HCT116 (cell line): ENCODE measurements around the gene TLL2. TPM values are rescaled to one million over a fixed set of nuclear protein-coding genes. Genes with fewer than 3 reads are reported as not detected.
A peak's percentile ranks its signal among the peaks of the same experiment; 100 is the strongest.

Experiments
- ATAC-seq: fragments of 200-7000 bp; cut with Tn5 transposase; 2 replicates; pipeline ENCODE4 v1.9.1; 2020; ENCODE audit warnings: mild to moderate bottlenecking, moderate library complexity
- BruUV-seq: library from RNA; stranded (reverse); fragments of 400-500 nt; replicated peaks from 2 replicates; lab custom pipeline; 2021; lab: Mats Ljungman, UMichigan
- CTCF ChIA-PET: fragments of 300-600 bp; sonication (Branson Sonifier 250); formaldehyde crosslinking; loops from one replicate; lab custom pipeline; 2021; ENCODE audit warnings: antibody characterized with exemption; lab: Charles Lee
- POLR2A ChIA-PET: fragments of 300-600, 350-600 bp; sonication (Branson Sonifier 250); formaldehyde crosslinking; loops from one replicate; lab custom pipeline; 2021; ENCODE audit warnings: antibody characterized with exemption; lab: Charles Lee
- RAD21 ChIA-PET, 2 experiments: fragments of 300-600 bp; sonication (Branson Sonifier 250); formaldehyde crosslinking; loops; one replicate each; lab custom pipeline; 2023; ENCODE audit warnings: low total read pairs in 2 of 2; ENCODE audit not compliant: uncharacterized antibody in 2 of 2, unreplicated experiment in 2 of 2, low non-redundant PET in 1 of 2; lab: Charles Lee
- DNase-seq: peaks from one replicate; pipeline ENCODE4 v3.0.0-alpha.2; 2010; ENCODE audit warnings: low read depth, low spot score
- H2AFZ ChIP-seq: fragments of 200-600 bp; shearing (Covaris generic), sonication (generic); 2 replicates; pipeline ENCODE4 v1.6.1; 2017; ENCODE audit warnings: low read depth, mixed run types, mixed read lengths, antibody characterized with exemption, low read length; ENCODE audit not compliant: poor library complexity, severe bottlenecking
- H3K27ac ChIP-seq: 2 replicates; pipeline ENCODE4 v1.5.1; 2012; ENCODE audit warnings: low read depth, low read length
- H3K27me3 ChIP-seq: fragments of 200-600 bp; sonication (generic); 2 replicates; pipeline ENCODE4 v1.6.1; 2016; ENCODE audit warnings: mixed run types, low read length, mixed read lengths; ENCODE audit not compliant: insufficient read depth
- H3K36me3 ChIP-seq, 2 experiments: fragments of 200-500 bp in 1 of 2; fragments of 200-600 bp in 1 of 2; sonication (Bioruptor generic) in 1 of 2; sonication (generic) in 1 of 2; 2 replicates each; pipeline versions ENCODE4 v1.5.1 to v1.6.1; 2014 to 2016; ENCODE audit warnings: low read length in 2 of 2, inconsistent platforms in 1 of 2, mixed read lengths in 1 of 2, mixed run types in 1 of 2; ENCODE audit not compliant: insufficient read depth in 2 of 2, control insufficient read depth in 1 of 2
- H3K4me1 ChIP-seq, 2 experiments: fragments of 200-600 bp in 1 of 2; sonication (generic) in 1 of 2; 2 replicates each; pipeline versions ENCODE4 v1.5.1 to v1.6.1; 2012 to 2017; ENCODE audit warnings: low read length in 2 of 2, inconsistent platforms in 1 of 2, mild to moderate bottlenecking in 1 of 2, mixed read lengths in 1 of 2, mixed run types in 1 of 2, moderate library complexity in 1 of 2; ENCODE audit not compliant: insufficient read depth in 2 of 2, control insufficient read depth in 1 of 2
- H3K4me2 ChIP-seq: fragments of 200-600 bp; sonication (generic); 2 replicates; pipeline ENCODE4 v1.6.1; 2017; ENCODE audit warnings: mixed run types, low read length, mixed read lengths
- H3K4me3 ChIP-seq, 2 experiments: fragments of 200-600 bp in 1 of 2; sonication (generic) in 1 of 2; replicated peaks in 1 of 2; 2 replicates each; pipeline ENCODE4 v1.5.1; 2011 to 2016; ENCODE audit warnings: low read length in 2 of 2, control low read depth in 1 of 2, low read depth in 1 of 2, mild to moderate bottlenecking in 1 of 2, mixed read lengths in 1 of 2, mixed run types in 1 of 2
- H3K79me2 ChIP-seq: fragments of 200-600 bp; sonication (generic); 2 replicates; pipeline ENCODE4 v1.6.1; 2017; ENCODE audit warnings: mild to moderate bottlenecking, mixed run types, low read length, moderate library complexity, mixed read lengths; ENCODE audit not compliant: insufficient read depth
- H3K9ac ChIP-seq: fragments of 200-600 bp; sonication (generic); 2 replicates; pipeline ENCODE4 v1.6.1; 2016; ENCODE audit warnings: low read length, mixed read lengths
- H3K9me2 ChIP-seq: fragments of 200-600 bp; sonication (generic), shearing (Covaris generic); 2 replicates; pipeline ENCODE4 v1.6.1; 2017; ENCODE audit warnings: mixed run types, mild to moderate bottlenecking, moderate library complexity; ENCODE audit not compliant: insufficient read depth
- H3K9me3 ChIP-seq, 2 experiments: fragments of 200-500 bp in 1 of 2; fragments of 200-600 bp in 1 of 2; sonication (Bioruptor generic) in 1 of 2; sonication (generic) in 1 of 2; 2 replicates each; pipeline ENCODE4 v1.6.1; 2014 to 2017; ENCODE audit warnings: low read length in 2 of 2, mixed read lengths in 2 of 2, inconsistent platforms in 1 of 2, low read depth in 1 of 2, mild to moderate bottlenecking in 1 of 2, mixed run types in 1 of 2, moderate library complexity in 1 of 2; ENCODE audit not compliant: control insufficient read depth in 1 of 2, insufficient read depth in 1 of 2
- H4K20me1 ChIP-seq: fragments of 200-600 bp; sonication (generic), shearing (Covaris generic); 2 replicates; pipeline ENCODE4 v1.6.1; 2017; ENCODE audit warnings: mixed run types, mild to moderate bottlenecking, moderate library complexity; ENCODE audit not compliant: insufficient read depth
- EZH2phosphoT487 ChIP-seq: fragments of 200-600 bp; IDR thresholded peaks from 2 replicates; pipeline ENCODE4 v1.6.1; 2018; ENCODE audit warnings: antibody characterized with exemption, borderline replicate concordance
- JUND ChIP-seq: IDR thresholded peaks from 2 replicates; pipeline ENCODE4 v1.6.1; 2012
- REST ChIP-seq: IDR thresholded peaks from 2 replicates; pipeline ENCODE4 v1.6.1; 2012; ENCODE audit warnings: low read depth
- SIN3A ChIP-seq: IDR thresholded peaks from 2 replicates; pipeline ENCODE4 v1.6.1; 2012; ENCODE audit warnings: low read depth
- SRF ChIP-seq: IDR thresholded peaks from 2 replicates; pipeline ENCODE4 v1.6.1; 2012; ENCODE audit warnings: low read depth
- YY1 ChIP-seq: IDR thresholded peaks from 2 replicates; pipeline ENCODE4 v1.6.1; 2011; ENCODE audit warnings: low read length, low read depth, moderate library complexity, mild to moderate bottlenecking; ENCODE audit not compliant: insufficient replicate concordance; ENCODE audit errors: extremely low read depth
- ZBTB33 ChIP-seq: IDR thresholded peaks from 2 replicates; pipeline ENCODE4 v1.6.1; 2011; ENCODE audit warnings: mild to moderate bottlenecking, low read length, moderate library complexity; ENCODE audit not compliant: insufficient replicate concordance; ENCODE audit errors: extremely low read depth
- ZFX ChIP-seq: fragments of 450-650 bp; IDR thresholded peaks from 2 replicates; pipeline ENCODE4 v1.6.1; 2017
- intact Hi-C: fragments of 100-400 bp; cut with micrococcal nuclease; formaldehyde crosslinking; loops from 2 replicates; pipeline ENCODE4 v1.10.0; 2022
- total RNA-seq: library from RNA; stranded (reverse); gene quantifications from one replicate; pipeline ENCODE4 v1.2.1, GENCODE V29; 2021; ENCODE audit not compliant: unreplicated experiment

TLL2 gene
- total RNA-seq, 1 experiment from 2014 or later: 1.3 TPM

GRCh38 chr10:96377816-96378294 lies 135.9 kb downstream of the TLL2 start:
- ChIA-PET RAD21 (no interaction called here), POLR2A (no interaction called here), CTCF (no interaction called here)
- no peak for TF ChIP-seq ZBTB33
- TF ChIP-seq JUND: no peak
- H3K79me2 ChIP-seq: no peaks in the 10 kb centered on the region
- H3K4me2 ChIP-seq: no peak overlapping the region
- BruUV-seq: no TSS peak
- H3K4me1 ChIP-seq: peaks cover 0 to 23% of the 10 kb centered on the region in 2 experiments; a peak in 3 of 4 replicates
- ATAC-seq: peak; percentile 14; the same call in 1 of the 2 replicates
- no peaks in the 10 kb centered on the region for H3K9me2 ChIP-seq
- H3K27ac ChIP-seq: no peak overlapping the region
- no peaks in the 10 kb centered on the region for H3K9me3 ChIP-seq
- H3K27me3 ChIP-seq: no peaks in the 10 kb centered on the region
- H3K36me3 ChIP-seq: no peaks in the 10 kb centered on the region
- H3K9ac ChIP-seq: no peak overlapping the region
- no peaks in the 10 kb centered on the region for H4K20me1 ChIP-seq
- no peak for DNase-seq
- H2AFZ ChIP-seq: no peak overlapping the region
- H3K4me3 ChIP-seq: no peak overlapping the region
- intact Hi-C loops: loop anchor here (5.0 to 10.0 kb wide), 2 partner anchors 267 to 454 kb away; partner anchors contain the start of gene LCOR

- ChIA-PET RAD21 (no interaction called here), POLR2A (no interaction called here), CTCF (interaction anchor here (2.0 kb wide), 1 partner anchor 134 kb away, joined by 11 read pairs; no protein-coding TSS in a partner anchor)
- no peaks in the 10 kb centered on the region for H3K9me2 ChIP-seq
- H3K4me3 ChIP-seq: no peak overlapping the region
- no peak for TF ChIP-seq YY1
- no peak for TF ChIP-seq ZBTB33
- TF ChIP-seq REST: no peak
- TF ChIP-seq SIN3A: no peak
- no peak for TF ChIP-seq ZFX
- no peak for TF ChIP-seq EZH2phosphoT487
- TF ChIP-seq SRF: no peak
- H3K9ac ChIP-seq: no peak overlapping the region
- no peak overlapping the region for H3K4me2 ChIP-seq
- no peaks in the 10 kb centered on the region for H4K20me1 ChIP-seq
- no peak for DNase-seq
- H2AFZ ChIP-seq: no peak overlapping the region
- peaks cover 0 to 23% of the 10 kb centered on the region in 2 experiments; a peak in 3 of 4 replicates for H3K4me1 ChIP-seq
- H3K9me3 ChIP-seq: no peaks in the 10 kb centered on the region
- no TSS peak for BruUV-seq
- H3K79me2 ChIP-seq: no peaks in the 10 kb centered on the region
- no peak overlapping the region for H3K27ac ChIP-seq
- no peaks in the 10 kb centered on the region for H3K27me3 ChIP-seq
- no peaks in the 10 kb centered on the region for H3K36me3 ChIP-seq
- ATAC-seq: no peak
- intact Hi-C loops: loop anchor here (5.0 to 10.0 kb wide), 2 partner anchors 268 to 456 kb away; partner anchors contain the start of gene LCOR
Measured at GRCh38 chr10:96376483-96376882, 137.2 kb downstream of the TLL2 start.
